ENCODE results near the gene COX7B.
"Not testable (repeated sequence)": the region's sequence is repeated elsewhere in the genome, so short reads cannot be mapped to it uniquely, and the experiment has no call there.

The COX7B gene

GRCh38 chrX:77899081-77899828 is at the start of gene COX7B:
TSS of gene COX7B (plus strand) at chrX:77899468. CDS start at chrX:77899554, 86 bp downstream.
- peak in 1 of 2 donors; percentile 27 for DNase-seq (ENCODE audit: low read depth in 2 of 2, low spot score in 1 of 2)

GRCh38 chrX:77875372-77875771 is 23.9 kb upstream of the COX7B start:
- DNase-seq (ENCODE audit: low read depth in 2 of 2, low spot score in 1 of 2): no peak

GRCh38 chrX:77881418-77881817 is 17.9 kb upstream of the COX7B start:
- not testable (repeated sequence) for DNase-seq (ENCODE audit: low read depth in 2 of 2, low spot score in 1 of 2)

GRCh38 chrX:77892887-77893286 is 6.4 kb upstream of the COX7B start:
- no peak for DNase-seq (ENCODE audit: low read depth in 2 of 2, low spot score in 1 of 2)

- DNase-seq (ENCODE audit: low read depth in 2 of 2, low spot score in 1 of 2): no peak
These were observed 5.6 kb upstream of the COX7B start for GRCh38 chrX:77893713-77894112.

- DNase-seq (ENCODE audit: low read depth in 2 of 2, low spot score in 1 of 2): peak; percentile 55 to 77
These were observed 4.1 kb upstream of the COX7B start, which contains the start of gene MAGT1 for GRCh38 chrX:77894921-77895886. TSS of gene MAGT1 (minus strand) at chrX:77895435. CDS start at chrX:77895410, 25 bp downstream.

GRCh38 chrX:77900688-77901087 is 1.4 kb downstream of the COX7B start:
- no peak for DNase-seq (ENCODE audit: low read depth in 2 of 2, low spot score in 1 of 2)

GRCh38 chrX:77901506-77901905 is 2.2 kb downstream of the COX7B start:
- DNase-seq (ENCODE audit: low read depth in 2 of 2, low spot score in 1 of 2): no peak

- peak; percentile 69 to 78 for DNase-seq (ENCODE audit: low read depth in 2 of 2, low spot score in 1 of 2)
These were observed 11.0 kb downstream of the COX7B start, which contains the start of gene ATP7A for GRCh38 chrX:77910108-77910840. TSS of gene ATP7A (plus strand) at chrX:77910693. CDS start at chrX:77971642, 60,949 bp downstream.

GRCh38 chrX:77917294-77917933 is 18.1 kb downstream of the COX7B start:
- no peak for DNase-seq (ENCODE audit: low read depth in 2 of 2, low spot score in 1 of 2)

GRCh38 chrX:77918568-77918967 is 19.3 kb downstream of the COX7B start:
- no peak for DNase-seq (ENCODE audit: low read depth in 2 of 2, low spot score in 1 of 2)

- not testable (repeated sequence) for DNase-seq (ENCODE audit: low read depth in 2 of 2, low spot score in 1 of 2)
These were observed 20.1 kb downstream of the COX7B start for GRCh38 chrX:77919370-77919769.

GRCh38 chrX:77922787-77923186 is 23.5 kb downstream of the COX7B start:
- DNase-seq (ENCODE audit: low read depth in 2 of 2, low spot score in 1 of 2): no peak

GRCh38 chrX:77924320-77924859 is 25.1 kb downstream of the COX7B start:
- DNase-seq (ENCODE audit: low read depth in 2 of 2, low spot score in 1 of 2): no peak

GRCh38 chrX:77925764-77926163 is 26.5 kb downstream of the COX7B start:
- no peak for DNase-seq (ENCODE audit: low read depth in 2 of 2, low spot score in 1 of 2)

GRCh38 chrX:77930581-77930980 is 31.3 kb downstream of the COX7B start:
- no peak for DNase-seq (ENCODE audit: low read depth in 2 of 2, low spot score in 1 of 2)

GRCh38 chrX:77935886-77936285 is 36.6 kb downstream of the COX7B start:
- DNase-seq (ENCODE audit: low read depth in 2 of 2, low spot score in 1 of 2): no peak

- no peak for DNase-seq (ENCODE audit: low read depth in 2 of 2, low spot score in 1 of 2)
These were observed 37.0 kb downstream of the COX7B start for GRCh38 chrX:77936299-77936698.

GRCh38 chrX:77937291-77937690 is 38.0 kb downstream of the COX7B start:
- no peak for DNase-seq (ENCODE audit: low read depth in 2 of 2, low spot score in 1 of 2)

GRCh38 chrX:77938083-77938680 is 38.9 kb downstream of the COX7B start:
- DNase-seq (ENCODE audit: low read depth in 2 of 2, low spot score in 1 of 2): no peak

Measured in stimulated activated CD8-positive, alpha-beta memory T cell treated with anti-CD3 and anti-CD28 coated beads, Interleukin-4, amount 100 ng/mL, for 1 hour (primary cell).